ENCODE data around the gene MACROD2.
"Not testable (repeated sequence)": the region's sequence is repeated elsewhere in the genome, so short reads cannot be mapped to it uniquely, and the experiment has no call there.

The MACROD2 gene

DNA sequence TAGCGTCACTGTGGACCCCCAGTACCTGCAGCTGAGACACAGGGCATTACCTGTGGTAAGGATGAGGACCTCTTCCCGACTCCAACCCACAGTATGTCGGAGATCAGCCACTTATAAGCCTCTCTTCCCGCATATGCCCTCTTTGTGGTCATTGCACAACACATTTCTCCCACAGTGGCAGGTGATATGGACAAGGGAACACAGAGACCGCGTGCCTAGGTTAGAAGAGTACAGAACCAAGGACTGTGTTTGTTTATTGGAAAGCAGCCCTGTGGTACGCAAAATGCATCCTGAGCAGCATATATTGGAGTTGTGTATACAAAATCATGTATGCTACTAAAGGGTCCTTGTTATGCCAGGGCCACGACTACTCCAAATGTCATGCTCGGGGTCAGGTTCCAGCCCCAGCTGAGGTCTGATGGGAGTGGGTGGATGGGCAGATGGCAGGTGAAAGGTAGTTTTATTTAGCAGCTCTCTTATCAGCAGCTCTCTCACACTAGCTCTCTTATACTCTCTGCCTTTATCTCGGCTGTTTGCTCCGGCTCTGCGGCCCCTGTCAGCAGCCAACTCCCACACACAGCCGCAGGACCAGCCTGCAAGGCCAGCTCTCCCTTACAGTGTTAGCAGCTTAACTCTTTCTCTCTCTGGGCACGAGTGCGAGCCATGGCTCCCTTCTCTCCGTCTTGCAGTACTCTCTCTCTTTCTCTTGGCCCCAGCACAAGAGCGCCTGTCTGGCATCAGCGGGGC lies 2009.0 kb downstream of the MACROD2 start:
- in situ Hi-C loops (cut with MboI; ENCODE audit: low sequenced_read_pairs), result no loop called here

DNA sequence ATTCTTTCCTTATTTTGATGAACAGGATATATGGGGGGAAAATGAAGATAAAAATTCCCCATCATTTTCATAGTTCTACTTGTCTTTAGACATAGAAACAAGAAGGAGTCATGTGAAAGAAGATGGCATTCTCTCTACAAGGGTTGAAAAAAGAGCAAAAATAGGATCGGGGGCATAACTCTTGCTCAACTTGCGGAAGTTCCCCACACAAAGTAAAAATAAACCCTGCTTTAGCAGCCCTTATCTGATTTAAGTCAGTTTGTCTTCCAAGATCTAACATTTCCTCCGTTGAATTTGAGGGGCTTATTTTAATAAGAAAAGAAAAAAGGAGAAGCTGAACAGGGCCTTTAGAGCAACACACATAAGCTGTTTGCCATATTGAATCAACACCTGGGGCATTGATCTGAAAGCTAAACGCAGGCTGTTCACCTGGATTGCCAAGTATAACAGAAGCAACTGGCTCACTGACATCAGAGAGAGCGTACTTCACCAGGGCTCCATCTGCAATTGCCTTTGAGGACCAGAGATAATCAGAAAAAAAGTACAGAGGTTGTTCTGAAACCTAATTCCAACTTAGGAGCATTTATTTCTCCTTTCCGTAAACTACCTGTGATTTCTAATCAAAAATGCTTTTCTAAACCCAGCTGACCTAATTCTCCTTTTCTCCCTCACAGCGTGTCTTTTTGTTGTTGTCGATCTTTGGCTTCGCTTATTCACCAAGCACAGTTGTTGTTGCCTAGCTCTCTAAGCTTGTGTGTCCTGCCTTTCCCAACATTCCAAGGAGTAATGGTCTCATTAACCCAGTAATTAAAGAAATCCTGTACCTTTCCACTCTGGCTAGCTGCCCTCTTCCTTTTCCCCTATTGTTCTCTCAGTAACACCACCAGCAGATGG lies 2010.0 kb downstream of the MACROD2 start:
- in situ Hi-C loops (cut with MboI; ENCODE audit: low sequenced_read_pairs), result no loop called here

DNA sequence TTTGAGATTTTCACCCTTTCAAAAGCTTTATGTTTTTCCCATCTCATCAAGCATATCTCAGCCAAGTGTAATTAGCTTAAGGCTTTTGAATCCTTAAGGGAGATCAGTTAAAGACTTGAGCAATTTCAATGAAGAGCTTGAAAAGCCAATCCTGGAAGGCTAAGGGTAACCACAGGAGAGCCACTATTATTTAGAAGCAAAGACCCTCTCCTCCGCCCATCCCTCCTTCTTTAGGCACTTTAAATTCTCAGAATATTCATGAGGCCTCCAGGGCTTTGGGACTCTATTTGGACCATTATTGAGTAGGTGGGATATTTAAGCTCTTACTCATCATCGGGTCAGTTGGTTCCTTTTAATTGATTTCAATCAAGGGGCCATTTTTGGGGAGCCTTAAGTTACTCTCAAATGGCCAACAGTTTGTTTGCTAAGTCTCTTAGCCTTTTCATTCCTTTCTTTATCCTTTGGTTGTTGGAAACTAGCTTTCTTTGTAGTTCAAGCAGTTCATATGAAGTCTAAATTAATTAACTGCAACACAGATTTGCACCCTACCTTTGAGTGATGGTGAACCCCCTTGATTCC lies 2010.7 kb downstream of the MACROD2 start:
- in situ Hi-C loops (cut with MboI; ENCODE audit: low sequenced_read_pairs), result no loop called here

DNA sequence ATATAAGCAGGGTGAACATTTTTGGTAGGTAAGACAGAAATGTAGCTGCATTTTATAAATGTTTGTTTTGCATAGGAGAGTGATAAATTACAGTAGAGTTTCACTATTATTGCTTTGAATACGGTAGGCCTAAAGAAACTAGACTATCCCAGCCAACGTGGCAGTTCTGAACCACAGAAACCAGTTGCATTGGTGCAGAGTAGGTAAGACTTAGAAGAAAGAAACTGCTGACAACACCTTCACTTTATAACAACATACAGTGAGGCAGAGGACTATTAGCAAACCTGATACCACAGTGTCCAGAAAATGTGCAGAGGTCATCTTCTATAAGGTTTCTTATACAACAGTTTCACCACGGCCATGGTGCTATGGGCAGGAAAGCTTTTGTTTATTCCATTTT lies 2011.8 kb downstream of the MACROD2 start:
- in situ Hi-C loops (cut with MboI; ENCODE audit: low sequenced_read_pairs), result no loop called here

DNA sequence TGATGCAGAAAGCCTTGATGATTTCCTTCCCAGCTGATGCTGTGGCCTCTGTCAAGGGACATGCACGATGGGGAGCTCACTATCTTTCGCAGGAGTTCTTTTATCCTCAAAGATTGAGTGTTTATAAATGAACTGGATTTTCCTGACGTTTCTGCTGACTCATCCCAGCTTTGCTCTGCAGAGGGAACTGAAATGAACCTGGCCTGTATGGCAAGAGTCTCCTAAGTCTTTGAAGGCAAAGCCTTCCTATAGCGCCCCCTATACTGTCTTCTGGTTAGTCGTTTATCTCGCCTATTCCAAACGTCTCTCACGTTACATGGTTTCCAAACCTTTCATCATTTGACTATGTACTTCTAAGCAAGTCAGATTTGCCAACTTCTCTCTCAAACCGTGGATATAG lies 2012.6 kb downstream of the MACROD2 start:
- in situ Hi-C loops (cut with MboI; ENCODE audit: low sequenced_read_pairs), result no loop called here

DNA sequence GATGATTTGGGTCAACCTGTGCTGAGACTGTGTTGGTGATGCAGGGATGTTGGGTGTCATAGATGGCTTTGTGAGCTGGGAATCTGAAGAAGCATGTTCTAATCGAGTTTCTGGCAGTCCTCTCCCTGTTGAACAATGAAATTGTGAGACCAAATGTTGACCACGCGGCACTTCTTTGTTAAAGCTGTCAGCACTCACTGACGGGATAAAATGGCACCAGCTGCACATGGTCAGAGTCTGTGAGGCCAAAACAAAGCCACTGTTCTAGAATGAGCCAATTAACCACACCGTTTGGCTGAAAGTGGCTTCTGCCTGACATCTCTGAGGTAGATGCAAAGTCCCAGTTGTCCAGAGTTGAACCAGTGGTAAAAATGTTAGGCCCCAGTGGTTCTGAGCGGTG lies 2015.7 kb downstream of the MACROD2 start:
- in situ Hi-C loops (cut with MboI; ENCODE audit: low sequenced_read_pairs), result no loop called here

DNA sequence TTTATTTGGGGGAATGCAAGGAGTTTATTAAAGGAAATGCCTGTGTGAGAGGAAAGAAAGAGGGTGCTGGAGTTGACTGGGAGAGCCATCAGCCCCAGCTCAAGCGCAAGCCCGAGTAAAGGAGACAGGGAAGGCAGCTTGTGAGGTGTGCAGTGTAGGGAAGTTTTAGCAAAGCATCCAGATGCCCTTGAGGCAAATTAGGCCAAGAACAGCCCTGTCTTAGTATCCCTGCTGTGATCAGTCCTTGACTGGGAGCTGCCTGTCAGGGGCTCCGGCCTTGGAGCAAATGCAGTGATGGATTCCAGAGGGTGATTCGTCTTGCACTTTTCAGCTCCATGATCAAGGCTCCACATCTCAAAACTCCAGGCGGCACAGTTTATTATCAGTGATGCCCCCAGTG lies 2016.2 kb downstream of the MACROD2 start:
- in situ Hi-C loops (cut with MboI; ENCODE audit: low sequenced_read_pairs), result no loop called here

DNA sequence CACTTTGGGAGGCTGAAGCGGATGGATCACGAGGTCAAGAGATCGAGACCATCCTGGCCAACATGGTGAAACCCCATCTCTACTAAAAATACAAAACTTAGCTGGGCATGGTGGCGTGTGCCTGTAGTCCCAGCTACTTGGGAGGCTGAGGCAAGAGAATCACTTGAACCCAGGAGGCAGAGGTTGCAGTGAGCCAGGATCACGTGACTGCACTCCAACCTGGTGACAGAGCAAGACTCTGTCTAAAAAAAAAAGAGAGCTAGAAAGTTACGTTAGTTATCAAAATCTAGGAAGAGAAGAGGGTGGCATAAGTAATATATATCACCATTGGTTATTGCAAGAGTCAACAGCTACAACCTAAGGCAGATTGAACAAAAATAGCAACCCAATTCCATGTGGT lies 2017.6 kb downstream of the MACROD2 start:
- in situ Hi-C loops (cut with MboI; ENCODE audit: low sequenced_read_pairs), result not testable (repeated sequence)

DNA sequence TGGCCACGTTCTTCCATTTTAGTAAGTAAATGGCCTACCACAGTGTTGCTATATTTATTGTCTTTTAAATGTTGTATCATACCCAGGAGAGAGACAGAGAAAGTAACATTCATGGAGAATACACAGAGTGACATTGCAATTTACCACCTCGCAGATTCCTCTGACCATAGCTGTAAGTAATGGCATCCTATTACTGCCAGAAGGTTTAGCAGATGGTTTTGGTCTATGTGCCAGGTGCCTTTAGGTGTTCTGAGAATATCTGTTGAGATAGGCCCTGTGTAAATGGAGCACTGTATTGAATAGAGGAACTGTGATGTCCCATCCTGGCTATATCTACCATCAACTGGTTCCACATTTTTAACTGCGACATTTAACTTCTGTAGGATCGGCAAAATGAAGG lies 2018.3 kb downstream of the MACROD2 start:
- in situ Hi-C loops (cut with MboI; ENCODE audit: low sequenced_read_pairs), result no loop called here

DNA sequence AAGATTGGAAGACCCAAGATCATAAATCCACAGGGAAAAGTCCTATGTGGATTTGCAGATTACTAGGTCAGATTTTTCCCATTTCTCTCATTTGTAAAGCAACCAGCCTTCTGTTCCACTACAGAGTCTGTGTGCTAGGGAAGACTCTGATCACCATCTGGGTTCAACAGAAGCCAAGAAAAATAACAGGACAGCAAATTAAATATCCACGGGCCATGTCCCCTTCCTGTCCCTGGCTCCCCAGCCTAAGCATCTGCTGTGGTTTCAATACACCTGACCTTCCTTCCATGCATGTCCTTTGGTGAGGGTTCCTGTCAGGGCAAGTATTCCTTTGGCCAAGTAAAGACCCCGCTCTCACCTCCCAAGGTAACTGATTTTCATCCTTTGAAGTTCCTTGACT lies 2019.1 kb downstream of the MACROD2 start:
- in situ Hi-C loops (cut with MboI; ENCODE audit: low sequenced_read_pairs), result no loop called here

DNA sequence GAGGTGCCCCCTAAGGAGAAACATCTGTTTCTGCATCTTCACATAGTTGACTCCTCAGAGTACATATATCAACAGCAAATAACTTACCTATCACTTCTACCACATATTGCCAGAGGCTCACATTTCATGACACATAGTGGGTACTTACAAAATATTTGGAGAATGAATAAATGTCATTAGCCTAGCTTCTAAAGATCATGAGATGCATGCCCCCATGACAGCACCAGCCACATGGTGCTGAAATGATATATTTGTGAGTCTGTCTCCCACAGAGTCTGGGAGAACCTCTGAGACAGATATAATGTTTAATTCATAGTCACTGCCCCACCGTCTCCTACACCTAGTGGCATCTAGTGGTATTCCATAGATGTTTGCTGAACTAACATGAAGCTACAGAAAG lies 2022.3 kb downstream of the MACROD2 start:
- in situ Hi-C loops (cut with MboI; ENCODE audit: low sequenced_read_pairs), result no loop called here

DNA sequence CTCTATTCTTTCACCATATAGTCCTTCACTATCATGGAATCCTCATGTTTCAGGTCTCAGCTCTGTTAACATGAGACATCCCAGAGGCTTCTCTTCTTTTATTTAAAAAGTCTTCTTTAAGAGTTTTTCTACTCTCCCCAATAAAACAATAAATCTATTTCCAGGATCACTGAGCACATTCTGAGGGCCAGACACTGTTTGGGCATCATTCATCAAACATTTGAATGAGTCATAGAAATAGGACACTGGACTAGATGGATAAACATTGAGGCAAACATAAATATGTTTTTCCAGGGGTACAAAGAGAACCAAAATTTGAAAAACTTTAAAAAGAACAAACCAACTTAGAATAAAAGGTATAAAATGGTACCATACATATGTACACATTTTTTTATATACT lies 2023.6 kb downstream of the MACROD2 start:
- in situ Hi-C loops (cut with MboI; ENCODE audit: low sequenced_read_pairs), result no loop called here

DNA sequence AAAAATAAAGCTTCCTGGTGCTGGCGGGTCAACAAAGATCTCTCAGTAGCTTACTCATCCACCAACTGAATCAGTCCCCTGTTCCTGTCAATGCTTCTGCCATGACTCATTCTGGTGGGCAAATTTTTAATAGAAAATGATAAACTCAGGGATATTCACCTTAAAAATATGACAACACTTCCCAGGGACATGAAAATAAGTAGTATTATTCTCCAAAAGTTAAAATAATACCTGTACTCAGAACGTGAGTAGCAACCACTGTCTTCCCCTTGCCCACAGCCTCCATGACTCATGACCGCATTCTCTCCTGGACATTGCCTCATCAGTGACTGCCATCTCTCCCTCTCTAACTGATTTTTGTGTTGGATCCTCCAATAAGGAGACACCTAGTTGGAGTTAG lies 2025.7 kb downstream of the MACROD2 start:
- in situ Hi-C loops (cut with MboI; ENCODE audit: low sequenced_read_pairs), result no loop called here

DNA sequence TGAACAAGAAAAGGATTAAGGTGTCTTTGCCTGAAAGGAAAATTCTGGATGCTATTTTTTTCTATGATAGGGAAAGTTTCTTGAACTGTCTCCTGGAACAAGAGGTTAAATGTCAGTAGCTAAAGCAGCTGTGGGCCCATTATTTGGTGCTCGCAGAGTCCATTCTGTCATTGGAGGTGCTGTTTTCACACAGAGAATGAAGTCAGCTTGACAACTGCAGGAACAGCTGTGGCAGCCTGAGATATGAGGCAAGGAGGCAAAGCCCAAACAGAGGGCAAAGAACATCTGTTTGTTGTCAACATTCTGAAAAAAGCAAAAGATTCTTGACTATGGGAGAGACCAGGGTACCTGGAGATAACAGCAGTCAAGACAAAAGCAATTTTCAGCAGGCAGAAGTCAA lies 2029.8 kb downstream of the MACROD2 start:
- in situ Hi-C loops (cut with MboI; ENCODE audit: low sequenced_read_pairs), result no loop called here

DNA sequence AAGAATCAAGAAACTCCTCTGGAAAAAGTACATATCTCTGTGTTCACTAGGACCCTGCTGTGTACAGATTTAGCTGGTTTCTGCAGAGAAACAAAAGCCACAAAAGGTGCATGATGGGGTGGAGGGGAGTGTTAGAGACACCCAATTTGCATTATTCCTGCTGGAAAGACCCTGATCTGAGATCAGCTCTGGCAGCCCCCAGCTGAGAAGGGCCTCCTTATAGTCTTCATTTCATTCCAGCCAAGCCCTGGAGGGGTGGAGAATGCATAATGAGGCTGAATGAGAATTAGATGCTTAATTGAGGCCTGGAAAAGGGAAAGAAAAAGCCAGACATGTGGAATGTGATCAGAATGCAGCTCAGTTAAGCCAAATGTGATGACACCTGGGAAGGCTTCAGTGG lies 2032.4 kb downstream of the MACROD2 start:
- in situ Hi-C loops (cut with MboI; ENCODE audit: low sequenced_read_pairs), result no loop called here

DNA sequence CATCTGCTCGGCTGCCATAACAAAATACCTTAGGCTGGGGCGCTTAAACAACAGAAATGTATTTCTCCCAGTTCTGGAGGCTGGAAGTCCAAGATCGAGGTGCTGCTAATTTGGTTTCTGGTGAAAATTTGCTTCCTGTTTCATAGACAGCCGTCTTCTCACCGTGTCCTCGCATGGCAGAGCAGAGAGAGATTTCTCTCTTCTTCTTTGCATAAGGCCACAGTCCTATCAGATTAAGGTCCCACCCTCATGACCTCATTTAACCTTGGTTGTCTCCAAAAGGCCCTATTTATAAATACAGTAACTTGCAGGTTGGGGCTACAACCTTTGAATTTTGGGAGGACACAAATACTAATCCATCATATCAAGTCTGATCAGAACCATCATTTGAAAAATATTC lies 2033.6 kb downstream of the MACROD2 start:
- in situ Hi-C loops (cut with MboI; ENCODE audit: low sequenced_read_pairs), result no loop called here

DNA sequence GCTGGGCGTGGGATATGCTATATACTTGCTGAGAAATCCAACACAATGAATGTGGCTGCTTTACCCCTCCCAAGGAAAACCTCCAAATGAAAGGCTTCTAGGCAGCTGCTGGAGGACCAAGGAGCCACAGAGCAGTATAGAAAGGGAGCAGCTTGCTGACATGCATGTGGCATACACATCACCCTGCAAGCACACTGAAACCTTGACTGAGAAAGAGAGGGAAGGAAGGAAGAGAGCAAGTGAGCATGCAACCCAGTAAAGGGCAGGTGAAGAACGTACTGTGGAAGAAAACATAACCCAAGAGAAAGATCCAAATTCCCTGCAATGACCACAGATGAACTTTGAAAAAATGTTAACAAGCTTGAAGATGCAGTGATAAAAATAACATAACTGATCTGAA lies 2034.9 kb downstream of the MACROD2 start:
- in situ Hi-C loops (cut with MboI; ENCODE audit: low sequenced_read_pairs), result no loop called here

DNA sequence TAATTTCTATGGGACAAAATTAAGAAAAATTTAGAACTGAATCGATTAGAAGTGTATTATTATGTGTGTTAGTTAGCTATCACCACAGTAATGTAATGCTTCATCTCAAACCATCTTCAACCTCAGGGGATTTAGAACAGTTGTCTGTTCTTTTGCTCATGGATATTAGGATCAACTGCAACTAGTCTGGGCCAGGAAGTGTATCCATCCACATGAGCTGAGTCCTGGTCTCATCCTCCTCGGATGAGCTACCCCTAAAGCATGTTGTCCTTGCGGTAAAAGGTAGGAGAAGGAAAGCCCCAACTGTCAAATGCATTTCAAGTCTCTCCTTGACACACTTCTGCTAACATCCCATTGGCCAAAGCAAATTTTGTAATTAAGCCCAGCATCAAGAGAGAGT lies 2040.3 kb downstream of the MACROD2 start:
- in situ Hi-C loops (cut with MboI; ENCODE audit: low sequenced_read_pairs), result no loop called here

DNA sequence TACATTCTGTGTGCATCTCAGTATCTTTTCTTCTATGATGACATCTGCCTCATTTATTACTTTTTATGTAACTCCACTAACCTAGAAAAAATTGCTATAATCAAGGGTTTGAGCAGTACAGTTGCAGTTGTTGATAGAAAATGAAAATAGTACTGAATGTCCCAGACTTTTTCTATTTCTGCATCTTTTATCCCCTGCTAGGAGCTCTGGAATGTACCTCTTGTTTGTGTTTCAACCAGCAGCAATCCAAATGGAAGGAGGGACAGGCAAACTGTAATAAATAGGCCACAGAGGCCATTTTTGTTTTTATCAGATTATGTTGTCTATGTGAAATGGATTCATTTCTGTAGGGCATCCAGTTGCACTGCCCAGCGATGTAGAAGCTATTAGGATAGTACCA lies 2041.0 kb downstream of the MACROD2 start:
- in situ Hi-C loops (cut with MboI; ENCODE audit: low sequenced_read_pairs), result no loop called here

DNA sequence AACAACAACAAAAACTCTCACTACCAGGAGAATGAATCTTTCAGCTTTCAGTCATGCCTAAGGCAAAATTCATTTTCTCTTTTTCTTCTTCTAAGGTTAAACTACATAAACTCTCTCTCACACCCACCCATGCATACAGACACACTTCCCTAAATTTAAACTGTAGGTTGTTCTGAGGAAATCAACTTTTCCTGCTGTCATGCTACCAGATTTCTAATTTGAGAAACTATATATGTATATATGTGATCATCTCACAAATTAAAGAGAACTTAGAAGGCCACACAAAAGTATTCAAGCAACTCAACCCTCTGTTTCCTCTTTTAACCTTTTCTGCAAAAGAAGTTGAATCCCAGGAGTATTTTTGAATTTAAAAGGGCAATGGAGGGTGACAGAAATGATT lies 2045.4 kb downstream of the MACROD2 start:
- in situ Hi-C loops (cut with MboI; ENCODE audit: low sequenced_read_pairs), result no loop called here

DNA sequence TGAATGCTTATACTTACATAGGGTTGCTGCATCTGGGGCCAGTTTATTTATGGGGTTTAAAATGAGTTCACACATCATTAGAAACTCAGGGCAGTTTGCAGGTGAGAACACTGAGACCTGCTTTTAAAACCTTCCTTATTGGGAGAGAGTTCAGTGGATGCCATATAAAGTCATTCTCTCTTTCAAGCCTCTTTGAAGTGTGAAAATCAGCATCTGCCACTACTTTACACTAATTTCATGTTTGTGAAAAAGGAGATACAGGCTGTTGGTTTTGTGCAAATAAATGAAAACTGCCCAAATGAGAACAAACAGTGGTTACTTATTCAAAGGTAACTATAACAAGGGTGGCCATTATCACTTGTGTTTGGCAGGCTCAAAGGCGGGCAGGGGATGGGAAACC lies 2047.4 kb downstream of the MACROD2 start:
- in situ Hi-C loops (cut with MboI; ENCODE audit: low sequenced_read_pairs), result no loop called here

DNA sequence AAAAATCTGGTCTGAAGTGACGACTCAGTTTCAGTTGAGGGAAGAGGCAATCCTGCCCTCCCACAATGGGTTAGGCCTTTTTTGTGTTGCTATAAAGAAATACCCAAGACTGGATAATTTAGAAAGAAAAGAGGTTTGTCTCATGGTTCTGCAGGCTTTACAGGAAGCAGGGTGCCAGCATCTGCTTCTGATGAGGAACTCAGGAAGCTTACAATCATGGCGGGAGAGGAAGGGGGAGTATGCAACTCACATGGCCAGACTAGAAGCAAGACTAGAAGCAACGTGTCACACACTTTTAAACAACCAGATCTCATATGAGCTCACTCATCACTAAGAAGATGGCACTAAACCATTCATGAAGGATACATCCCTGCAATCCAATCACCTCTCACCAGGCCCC lies 2048.6 kb downstream of the MACROD2 start:
- in situ Hi-C loops (cut with MboI; ENCODE audit: low sequenced_read_pairs), result no loop called here
